WTC11 (cell line): ENCODE results near the gene ATG9B. TPM values are rescaled to one million over a fixed set of nuclear protein-coding genes. Genes with fewer than 3 reads are reported as not detected.

ENCODE experiments used
- ARID4B ChIP-seq: sonication (generic); formaldehyde crosslinking; IDR thresholded peaks from 2 replicates; pipeline ENCODE4 v1.8.0; 2023; ENCODE audit warnings: missing genetic modification reagents, mild to moderate bottlenecking, borderline replicate concordance
- CBFB ChIP-seq: sonication (generic); formaldehyde crosslinking; IDR thresholded peaks from 2 replicates; pipeline ENCODE4 v1.8.1; 2022; ENCODE audit warnings: mild to moderate bottlenecking, low read depth, missing genetic modification reagents
- CDX4 ChIP-seq: fragments of 250-450 bp; sonication (Bioruptor Pico); IDR thresholded peaks from 2 replicates; pipeline ENCODE4 v1.9.0; 2021; ENCODE audit warnings: moderate library complexity, mild to moderate bottlenecking, inconsistent platforms, borderline replicate concordance
- E2F4 ChIP-seq: sonication (generic); formaldehyde crosslinking; IDR thresholded peaks from 2 replicates; pipeline ENCODE4 v1.8.1; 2022; ENCODE audit warnings: low read depth, mild to moderate bottlenecking, moderate library complexity, missing genetic modification reagents, borderline replicate concordance
- ELF4 ChIP-seq: sonication (generic); formaldehyde crosslinking; IDR thresholded peaks from 2 replicates; pipeline ENCODE4 v1.8.1; 2022; ENCODE audit warnings: low read depth, mild to moderate bottlenecking, moderate library complexity, missing genetic modification reagents
- FOXK1 ChIP-seq: sonication (generic); formaldehyde crosslinking; IDR thresholded peaks from 2 replicates; pipeline ENCODE4 v1.8.0; 2022; ENCODE audit warnings: mild to moderate bottlenecking, moderate library complexity, missing genetic modification reagents
- GRHL2 ChIP-seq: fragments of 250-450 bp; sonication (Bioruptor Pico); IDR thresholded peaks from 2 replicates; pipeline ENCODE4 v1.8.0; 2022; ENCODE audit warnings: mild to moderate bottlenecking, moderate library complexity; ENCODE audit not compliant: insufficient replicate concordance, severe bottlenecking
- HMGXB4 ChIP-seq: sonication (generic); formaldehyde crosslinking; IDR thresholded peaks from 2 replicates; pipeline ENCODE4 v1.8.1; 2023; ENCODE audit warnings: mild to moderate bottlenecking, moderate library complexity, missing genetic modification reagents
- IRF2 ChIP-seq: sonication (generic); formaldehyde crosslinking; IDR thresholded peaks from 2 replicates; pipeline ENCODE4 v1.8.0; 2022; ENCODE audit warnings: low read depth, missing genetic modification reagents, borderline replicate concordance
- JAZF1 ChIP-seq: fragments of 250-450 bp; sonication (Bioruptor Pico); IDR thresholded peaks from 2 replicates; pipeline ENCODE4 v1.9.0; 2021; ENCODE audit warnings: moderate library complexity, mild to moderate bottlenecking, inconsistent platforms
- JUN ChIP-seq: sonication (generic); formaldehyde crosslinking; IDR thresholded peaks from 2 replicates; pipeline ENCODE4 v1.8.0; 2023; ENCODE audit warnings: mild to moderate bottlenecking, missing genetic modification reagents
- KAT7 ChIP-seq: sonication (generic); formaldehyde crosslinking; IDR thresholded peaks from 2 replicates; pipeline ENCODE4 v1.8.1; 2023; ENCODE audit warnings: missing genetic modification reagents, mild to moderate bottlenecking, borderline replicate concordance
- MAX ChIP-seq: sonication (generic); formaldehyde crosslinking; IDR thresholded peaks from 2 replicates; pipeline ENCODE4 v1.8.0; 2022; ENCODE audit warnings: mild to moderate bottlenecking, missing genetic modification reagents
- MXD4 ChIP-seq: fragments of 250-450 bp; sonication (Bioruptor Pico); IDR thresholded peaks from 2 replicates; pipeline ENCODE4 v1.8.0; 2021; ENCODE audit warnings: mild to moderate bottlenecking, moderate library complexity, borderline replicate concordance
- MYBL2 ChIP-seq: sonication (generic); formaldehyde crosslinking; IDR thresholded peaks from 2 replicates; pipeline ENCODE4 v1.8.1; 2023; ENCODE audit warnings: mild to moderate bottlenecking, moderate library complexity, missing genetic modification reagents
- NFATC4 ChIP-seq: fragments of 250-450 bp; sonication (Bioruptor Pico); IDR thresholded peaks from 2 replicates; pipeline ENCODE4 v1.9.0; 2021; ENCODE audit warnings: mild to moderate bottlenecking
- NFYB ChIP-seq: sonication (generic); formaldehyde crosslinking; conservative IDR thresholded peaks from 2 replicates; pipeline ENCODE4 v1.8.0; 2022; ENCODE audit warnings: low read depth, missing genetic modification reagents
- NR2C2 ChIP-seq: sonication (generic); formaldehyde crosslinking; IDR thresholded peaks from 2 replicates; pipeline ENCODE4 v1.8.0; 2022; ENCODE audit warnings: mild to moderate bottlenecking, missing genetic modification reagents
- PREB ChIP-seq: sonication (generic); formaldehyde crosslinking; IDR thresholded peaks from 2 replicates; pipeline ENCODE4 v1.8.1; 2022; ENCODE audit warnings: mild to moderate bottlenecking, missing genetic modification reagents, moderate library complexity, borderline replicate concordance
- RORB ChIP-seq: fragments of 250-450 bp; sonication (Bioruptor Pico); IDR thresholded peaks from 2 replicates; pipeline ENCODE4 v1.9.0; 2021; ENCODE audit warnings: mild to moderate bottlenecking
- SMAD4 ChIP-seq: sonication (generic); formaldehyde crosslinking; IDR thresholded peaks from 2 replicates; pipeline ENCODE4 v1.8.0; 2022; ENCODE audit warnings: mild to moderate bottlenecking, missing genetic modification reagents
- SP1 ChIP-seq: sonication (generic); formaldehyde crosslinking; conservative IDR thresholded peaks from 2 replicates; pipeline ENCODE4 v1.8.1; 2022; ENCODE audit warnings: missing genetic modification reagents
- TEAD4 ChIP-seq: sonication (generic); formaldehyde crosslinking; IDR thresholded peaks from 2 replicates; pipeline ENCODE4 v1.8.0; 2022; ENCODE audit warnings: mild to moderate bottlenecking, missing genetic modification reagents
- USF1 ChIP-seq: sonication (generic); formaldehyde crosslinking; IDR thresholded peaks from 2 replicates; pipeline ENCODE4 v1.8.0; 2022; ENCODE audit warnings: mild to moderate bottlenecking, missing genetic modification reagents
- ZNF263 ChIP-seq: sonication (generic); formaldehyde crosslinking; IDR thresholded peaks from 2 replicates; pipeline ENCODE4 v1.8.1; 2022; ENCODE audit warnings: low read depth, mild to moderate bottlenecking, moderate library complexity, missing genetic modification reagents
- ZNF317 ChIP-seq: sonication (generic); formaldehyde crosslinking; IDR thresholded peaks from 2 replicates; pipeline ENCODE4 v1.8.1; 2023; ENCODE audit warnings: low read depth, mild to moderate bottlenecking, moderate library complexity, missing genetic modification reagents, borderline replicate concordance
- ZNF396 ChIP-seq: fragments of 250-450 bp; sonication (Bioruptor Pico); IDR thresholded peaks from 2 replicates; pipeline ENCODE4 v1.8.0; 2021; ENCODE audit warnings: mild to moderate bottlenecking, moderate library complexity, borderline replicate concordance
- ZNF423 ChIP-seq: fragments of 250-450 bp; sonication (Bioruptor Pico); IDR thresholded peaks from 2 replicates; pipeline ENCODE4 v2.1.2; 2022; ENCODE audit warnings: mild to moderate bottlenecking, moderate library complexity
- ZNF671 ChIP-seq: fragments of 250-450 bp; sonication (Bioruptor Pico); IDR thresholded peaks from 2 replicates; pipeline ENCODE4 v1.8.0; 2021; ENCODE audit warnings: mild to moderate bottlenecking
- total RNA-seq: library from RNA; stranded (reverse); gene quantifications from 3 replicates; pipeline ENCODE4 v1.2.3, GENCODE V29; 2021

The ATG9B gene
- total RNA-seq, 1 experiment from 2014 or later = 2.4 TPM

GRCh38 chr7:151062399-151063211, 38.3 kb upstream of the ATG9B start (continued):
- peak; percentile 18 for TF ChIP-seq ZNF423
- 0 out of 2 replicates have a peak, but pooled peaks have one; percentile 35 for TF ChIP-seq NFYB (CRISPR knock-in tag)
- no peak for TF ChIP-seq NR2C2 (CRISPR knock-in tag)
- TF ChIP-seq CDX4 = no peak
- no peak for TF ChIP-seq NFATC4 (CRISPR knock-in tag)
- TF ChIP-seq HMGXB4 (CRISPR knock-in tag) = 0 out of 2 replicates have a peak, but pooled peaks have one; percentile 19
- TF ChIP-seq MYBL2 = peak; percentile 66; the same call in 1 of the 2 replicates
- no peak for TF ChIP-seq MXD4
- TF ChIP-seq MAX (CRISPR knock-in tag) = peak; percentile 95
- no peak for TF ChIP-seq JAZF1 (CRISPR knock-in tag)
- TF ChIP-seq IRF2 = no peak
- TF ChIP-seq SP1 (CRISPR knock-in tag) = peak; percentile 75
- TF ChIP-seq ZNF671 = no peak
- TF ChIP-seq GRHL2 = no peak
- TF ChIP-seq CBFB = no peak
- peak; percentile 99 for TF ChIP-seq USF1 (CRISPR knock-in tag)
- no peak for TF ChIP-seq SMAD4 (CRISPR knock-in tag)
- no peak for TF ChIP-seq ZNF317 (CRISPR knock-in tag)
- no peak for TF ChIP-seq ELF4 (CRISPR knock-in tag)
- TF ChIP-seq JUN = no peak
- no peak for TF ChIP-seq KAT7 (CRISPR knock-in tag)
- TF ChIP-seq ZNF263 (CRISPR knock-in tag) = no peak
- TF ChIP-seq RORB (CRISPR knock-in tag) = no peak
- peak; percentile 61; the same call in 1 of the 2 replicates for TF ChIP-seq FOXK1 (CRISPR knock-in tag)
- TF ChIP-seq TEAD4 (CRISPR knock-in tag) = no peak
- no peak; the same call in 1 of the 2 replicates for TF ChIP-seq ARID4B (CRISPR knock-in tag)
- TF ChIP-seq E2F4 (CRISPR knock-in tag) = no peak
- TF ChIP-seq ZNF396 (CRISPR knock-in tag) = no peak
- TF ChIP-seq PREB (CRISPR knock-in tag) = no peak
